ENCODE results near the gene CEP104. TPM values are rescaled to one million over a fixed set of nuclear protein-coding genes. Genes with fewer than 3 reads are reported as not detected.

CEP104 gene
- total and polyA plus RNA-seq, 2 donors (not counting 1 experiment from before 2014, with no cell fraction given): 27.7 to 71.8 TPM

DNA sequence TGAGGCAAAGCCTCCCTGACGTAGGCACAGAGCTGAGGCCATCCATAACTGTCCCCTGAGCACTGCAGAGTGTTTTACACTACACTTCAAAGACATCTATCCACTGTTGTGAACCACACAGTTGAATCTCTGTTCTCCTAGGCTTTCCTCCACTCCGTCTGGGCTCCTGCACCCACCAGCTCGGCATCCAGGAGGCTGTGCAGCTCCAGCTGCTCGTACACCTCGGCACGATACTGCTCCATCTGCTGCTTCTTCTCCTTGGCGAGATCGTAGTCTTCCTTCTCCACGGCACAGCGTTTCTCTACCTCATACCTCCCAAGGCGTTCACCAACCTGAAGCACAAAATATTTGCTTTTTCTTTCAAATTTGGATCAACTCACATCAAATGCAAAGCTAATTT lies 18.2 kb downstream of the CEP104 start:
- Histone ChIP-seq H3K9ac (ENCODE audit: low read length) (no peak overlapping the region), H2AFZ (ENCODE audit: insufficient read depth, low read depth, low read length, poor library complexity, severe bottlenecking) (no peak overlapping the region), H3K4me2 (replicated peaks; ENCODE audit: low read depth, low read length, poor library complexity, severe bottlenecking) (no peak overlapping the region), H3K27ac (ENCODE audit: low read length in 2 of 2) (no peak overlapping the region), H4K20me1 (ENCODE audit: control insufficient read depth, insufficient read depth, low read length, poor library complexity, severe bottlenecking) (no peaks in the 10 kb centered on the region), H3K9me3 (ENCODE audit: control extremely low read depth in 1 of 3, control insufficient read depth in 2 of 3, insufficient read depth in 1 of 3, low read length in 2 of 3) (peaks cover 0 to 14% (median 1%) of the 10 kb centered on the region in 3 donors), H3K79me2 (ENCODE audit: control insufficient read depth, insufficient read depth, low read length) (no peaks in the 10 kb centered on the region), H3K4me3 (ENCODE audit: control extremely low read depth in 1 of 5, extremely low read depth in 1 of 5, insufficient read depth in 1 of 5, low read depth in 2 of 5, low read length in 4 of 5) (no peak overlapping the region), H3K36me3 (replicated peaks in 1 of 2; ENCODE audit: control extremely low read depth in 1 of 2, control insufficient read depth in 1 of 2, extremely low read depth in 1 of 2, insufficient read depth in 2 of 2, low read length in 1 of 2) (peaks cover 20 to 39% of the 10 kb centered on the region in 2 experiments), H3K4me1 (ENCODE audit: control insufficient read depth in 2 of 2, insufficient read depth in 2 of 2, low read length in 2 of 2) (peaks cover 0 to 6% of the 10 kb centered on the region in 2 donors), H3K27me3 (replicated peaks in 1 of 4; ENCODE audit: control extremely low read depth in 1 of 4, control insufficient read depth in 3 of 4, insufficient read depth in 4 of 4, low read length in 3 of 4) (no peaks in the 10 kb centered on the region)
- ATAC-seq (ENCODE audit: low read depth) (no peak), DNase-seq (no peak)
- H3K27ac Mint-ChIP-seq: no peak overlapping the region
- H3K4me1 Mint-ChIP-seq: peaks cover 23% of the 10 kb centered on the region
- no peaks in the 10 kb centered on the region for H3K27me3 Mint-ChIP-seq
- peaks cover 3% of the 10 kb centered on the region for H3K9me3 Mint-ChIP-seq (ENCODE audit: insufficient read depth)
- TF ChIP-seq EZH2 (IDR thresholded peaks at IDR 0.05; ENCODE audit: borderline replicate concordance, insufficient read depth, low read depth, low read length, poor library complexity, severe bottlenecking) (no peak), CTCF (IDR thresholded peaks at IDR 0.05) (no peak)
- intact Hi-C loops (cut with micrococcal nuclease): no loop called here
- no peak overlapping the region for H3K4me3 Mint-ChIP-seq
- POLR2A ChIA-PET: no interaction called here
- CTCF ChIA-PET: no interaction called here
- 97% methylated on average over 10 of the region's 11 CpGs for WGBS (ENCODE audit: insufficient coverage)

DNA sequence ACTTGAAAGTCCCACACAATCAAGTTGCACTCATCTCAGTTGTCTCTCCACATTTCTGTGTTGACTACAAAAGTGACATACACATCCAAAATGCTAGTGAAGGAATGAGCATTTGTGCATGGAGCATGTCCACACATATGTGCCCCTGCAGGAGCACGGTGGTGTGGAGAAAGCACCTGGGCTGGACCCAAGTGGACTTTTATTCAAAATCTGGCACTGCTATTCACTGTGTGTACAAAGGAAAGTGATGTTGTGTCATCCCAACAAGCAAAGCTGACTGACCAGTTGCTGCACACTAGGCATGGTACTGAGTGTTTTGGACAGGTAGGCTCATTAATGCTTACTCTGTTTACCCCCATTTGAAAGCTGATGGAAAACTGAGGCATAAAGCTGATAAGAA lies 19.3 kb downstream of the CEP104 start:
- DNase-seq: no peak
- H3K27ac ChIP-seq (ENCODE audit: low read length in 2 of 2): no peak overlapping the region
- H3K9me3 Mint-ChIP-seq (ENCODE audit: insufficient read depth): peaks cover 3% of the 10 kb centered on the region
- H3K9ac ChIP-seq (ENCODE audit: low read length): no peak overlapping the region
- no peak for TF ChIP-seq EZH2 (IDR thresholded peaks at IDR 0.05; ENCODE audit: borderline replicate concordance, insufficient read depth, low read depth, low read length, poor library complexity, severe bottlenecking)
- no peak for TF ChIP-seq CTCF (IDR thresholded peaks at IDR 0.05)
- H3K4me3 Mint-ChIP-seq: no peak overlapping the region
- ChIA-PET CTCF (no interaction called here), POLR2A (interaction anchor here (0.9 kb wide), 1 partner anchor 40 kb away, joined by 3 read pairs; no protein-coding TSS in a partner anchor)
- no peak overlapping the region for H3K27ac Mint-ChIP-seq
- H3K79me2 ChIP-seq (ENCODE audit: control insufficient read depth, insufficient read depth, low read length): no peaks in the 10 kb centered on the region
- H3K27me3 ChIP-seq (replicated peaks in 1 of 4; ENCODE audit: control extremely low read depth in 1 of 4, control insufficient read depth in 3 of 4, insufficient read depth in 4 of 4, low read length in 3 of 4): no peaks in the 10 kb centered on the region
- H2AFZ ChIP-seq (ENCODE audit: insufficient read depth, low read depth, low read length, poor library complexity, severe bottlenecking): no peak overlapping the region
- peaks cover 0 to 14% (median 1%) of the 10 kb centered on the region in 3 donors for H3K9me3 ChIP-seq (ENCODE audit: control extremely low read depth in 1 of 3, control insufficient read depth in 2 of 3, insufficient read depth in 1 of 3, low read length in 2 of 3)
- 92% methylated on average over 1 of the region's 1 CpG for WGBS (ENCODE audit: insufficient coverage)
- no peak for ATAC-seq (ENCODE audit: low read depth)
- H3K4me1 ChIP-seq (ENCODE audit: control insufficient read depth in 2 of 2, insufficient read depth in 2 of 2, low read length in 2 of 2): peaks cover 0 to 6% of the 10 kb centered on the region in 2 donors
- peaks cover 22 to 44% of the 10 kb centered on the region in 2 experiments for H3K36me3 ChIP-seq (replicated peaks in 1 of 2; ENCODE audit: control extremely low read depth in 1 of 2, control insufficient read depth in 1 of 2, extremely low read depth in 1 of 2, insufficient read depth in 2 of 2, low read length in 1 of 2)
- H3K4me3 ChIP-seq (ENCODE audit: control extremely low read depth in 1 of 5, extremely low read depth in 1 of 5, insufficient read depth in 1 of 5, low read depth in 2 of 5, low read length in 4 of 5): no peak overlapping the region
- no peak overlapping the region for H3K4me2 ChIP-seq (replicated peaks; ENCODE audit: low read depth, low read length, poor library complexity, severe bottlenecking)
- H4K20me1 ChIP-seq (ENCODE audit: control insufficient read depth, insufficient read depth, low read length, poor library complexity, severe bottlenecking): no peaks in the 10 kb centered on the region
- intact Hi-C loops (cut with micrococcal nuclease): no loop called here
- no peaks in the 10 kb centered on the region for H3K27me3 Mint-ChIP-seq
- peaks cover 18% of the 10 kb centered on the region for H3K4me1 Mint-ChIP-seq
